Spinal cord (tissue), 10 donors: ENCODE data around the gene STX12. TPM values are rescaled to one million over a fixed set of nuclear protein-coding genes. Genes with fewer than 3 reads are reported as not detected.
"Not testable (repeated sequence)": the region's sequence is repeated elsewhere in the genome, so short reads cannot be mapped to it uniquely, and the experiment has no call there.

Experiments
- DNase-seq, 6 donors: peaks; one replicate each; pipeline versions ENCODE4 v3.0.0 to v3.0.0-alpha.2; 2013 to 2015; ENCODE audit warnings: low spot score in 6 of 6, low read depth in 4 of 6
- H3K27ac ChIP-seq: one replicate; pipeline ENCODE4 v1.5.1; 2013; ENCODE audit warnings: low read depth, low read length, control low read depth
- H3K27me3 ChIP-seq: one replicate; pipeline ENCODE4 v1.6.1; 2013; ENCODE audit warnings: low read length; ENCODE audit not compliant: control insufficient read depth, insufficient read depth
- H3K36me3 ChIP-seq: one replicate; pipeline ENCODE4 v1.6.1; 2013; ENCODE audit warnings: low read length; ENCODE audit not compliant: control insufficient read depth, insufficient read depth
- H3K4me1 ChIP-seq: one replicate; pipeline ENCODE4 v1.6.1; 2013; ENCODE audit warnings: low read length; ENCODE audit not compliant: control insufficient read depth, insufficient read depth
- H3K4me3 ChIP-seq: one replicate; pipeline ENCODE4 v1.5.1; 2013; ENCODE audit warnings: low read depth, low read length, control low read depth
- H3K9me3 ChIP-seq: one replicate; pipeline ENCODE4 v1.6.1; 2013; ENCODE audit warnings: low read length; ENCODE audit not compliant: control insufficient read depth, insufficient read depth
- WGBS: methylation state at CpG from one replicate; pipeline ENCODE4 v1.1.5; 2013; ENCODE audit warnings: missing lambda C conversion rate; ENCODE audit not compliant: insufficient coverage; 5-methylcytosine and 5-hydroxymethylcytosine counted together
- polyA plus RNA-seq, 2 donors: library from polyadenylated mRNA; unstranded; fragments of 120-200 nt; gene quantifications; one replicate each; pipeline ENCODE4 v1.2.1, GENCODE V29; 2013; ENCODE audit not compliant: insufficient read length in 2 of 2
- total RNA-seq, 2 donors: library from RNA; depleted of rRNA in 1 of 2; stranded (reverse); fragments of 120-200 nt in 1 of 2; fragments of >200 nt in 1 of 2; gene quantifications; one replicate each; pipeline versions ENCODE4 v1.2.3 to v1.2.4, GENCODE V29; 2013 to 2014
- donor health status: healthy.

The STX12 gene
- total and polyA plus RNA-seq, 4 donors, result 74.3 to 139 (median 107) TPM

DNA sequence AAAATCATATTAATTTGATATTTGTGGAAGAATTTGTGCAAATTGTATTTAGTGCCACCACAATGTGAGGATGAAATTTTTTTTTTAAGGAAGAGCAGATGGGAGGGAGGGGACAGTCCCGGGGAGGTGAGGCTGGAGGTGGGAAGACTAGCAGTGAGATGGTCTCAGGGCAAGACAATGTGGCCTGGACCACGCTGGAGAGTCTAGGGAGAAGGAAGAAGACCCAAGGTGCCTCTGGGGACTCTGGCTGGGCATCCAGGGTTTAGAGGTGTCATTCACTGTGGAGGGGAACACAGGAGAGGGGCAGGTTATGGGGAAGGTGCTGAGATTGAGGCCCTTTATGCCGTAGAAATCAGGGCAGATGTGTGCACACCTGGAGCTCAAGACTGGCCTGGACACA, 89.0 kb downstream of the STX12 start:
- no peaks in the 10 kb centered on the region for H3K27me3 ChIP-seq
- DNase-seq, result no peak
- H3K36me3 ChIP-seq, result no peaks in the 10 kb centered on the region
- H3K4me3 ChIP-seq, result no peak overlapping the region
- no peaks in the 10 kb centered on the region for H3K9me3 ChIP-seq
- no peak overlapping the region for H3K27ac ChIP-seq
- 85% methylated on average over 3 of the region's 3 CpGs for WGBS
- H3K4me1 ChIP-seq, result peaks cover 25% of the 10 kb centered on the region

- no peak overlapping the region for H3K27ac ChIP-seq
Measured at GRCh38 chr1:27862671-27863537, 89.9 kb downstream of the STX12 start.

DNA sequence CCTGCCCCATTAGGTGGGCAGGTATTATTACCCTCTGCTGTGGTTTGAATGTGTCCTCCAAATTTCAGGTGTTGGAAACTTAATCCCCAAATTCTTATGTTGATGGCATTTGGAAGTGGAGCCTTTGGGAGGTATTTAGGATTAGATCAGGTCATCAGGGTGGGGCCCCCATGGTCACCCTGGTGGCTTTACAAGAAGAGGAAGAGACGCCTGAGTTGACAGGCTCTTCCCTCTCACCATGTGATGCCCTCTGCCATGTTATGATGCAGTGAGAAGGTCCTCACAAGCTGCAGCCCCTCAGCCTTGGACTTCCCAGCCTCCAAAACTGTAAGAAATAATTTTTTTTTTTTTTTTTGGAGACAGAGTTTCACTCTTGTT, 90.5 kb downstream of the STX12 start:
- Histone ChIP-seq H3K27ac (no peak overlapping the region), H3K9me3 (no peaks in the 10 kb centered on the region), H3K4me1 (peaks cover 16% of the 10 kb centered on the region), H3K27me3 (no peaks in the 10 kb centered on the region), H3K4me3 (no peak overlapping the region), H3K36me3 (no peaks in the 10 kb centered on the region)
- no peak for DNase-seq
- no CpG with 5 or more reads among the region's 1 CpG for WGBS

More at GRCh38 chr1:27862671-27863537, 89.9 kb downstream of the STX12 start:
- Histone ChIP-seq H3K27me3 (no peaks in the 10 kb centered on the region), H3K9me3 (no peaks in the 10 kb centered on the region), H3K4me1 (peaks cover 23% of the 10 kb centered on the region), H3K36me3 (no peaks in the 10 kb centered on the region), H3K4me3 (no peak overlapping the region)
- WGBS, result 84% methylated on average over 9 of the region's 9 CpGs
- peak in 3 of 6 donors; percentile 9 to 49 (median 15) for DNase-seq

GRCh38 chr1:27864264-27864895, 91.4 kb downstream of the STX12 start:
- Histone ChIP-seq H3K4me1 (peaks cover 11% of the 10 kb centered on the region), H3K4me3 (no peak overlapping the region), H3K27ac (no peak overlapping the region), H3K36me3 (no peaks in the 10 kb centered on the region), H3K9me3 (no peaks in the 10 kb centered on the region), H3K27me3 (no peaks in the 10 kb centered on the region)
- 82% methylated on average over 6 of the region's 8 CpGs for WGBS
- DNase-seq, result no peak

DNA sequence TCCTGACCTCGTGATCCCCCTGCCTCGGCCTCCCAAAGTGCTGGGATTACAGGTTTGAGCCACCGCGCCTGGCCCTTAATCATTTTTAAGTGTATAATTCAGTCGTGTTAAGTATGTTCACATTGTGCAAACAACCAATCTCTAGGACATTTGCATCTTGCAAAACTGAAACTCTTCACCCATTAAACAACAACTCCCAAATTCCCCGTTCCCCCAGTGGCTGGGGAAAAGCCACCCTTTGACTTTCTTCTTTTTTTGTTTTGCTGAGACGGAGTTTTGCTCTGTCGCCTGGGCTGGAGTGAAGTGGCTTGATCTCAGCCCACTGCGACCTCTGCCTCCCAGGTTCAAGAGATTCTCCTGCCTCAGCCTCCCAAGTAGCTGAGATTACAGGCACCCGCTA, 92.8 kb downstream of the STX12 start:
- H3K9me3 ChIP-seq, result no peaks in the 10 kb centered on the region
- WGBS, result 97% methylated on average over 4 of the region's 10 CpGs
- no peak overlapping the region for H3K27ac ChIP-seq
- DNase-seq, result no peak
- no peak overlapping the region for H3K4me3 ChIP-seq
- peaks cover 11% of the 10 kb centered on the region for H3K4me1 ChIP-seq
- no peaks in the 10 kb centered on the region for H3K27me3 ChIP-seq
- no peaks in the 10 kb centered on the region for H3K36me3 ChIP-seq

DNA sequence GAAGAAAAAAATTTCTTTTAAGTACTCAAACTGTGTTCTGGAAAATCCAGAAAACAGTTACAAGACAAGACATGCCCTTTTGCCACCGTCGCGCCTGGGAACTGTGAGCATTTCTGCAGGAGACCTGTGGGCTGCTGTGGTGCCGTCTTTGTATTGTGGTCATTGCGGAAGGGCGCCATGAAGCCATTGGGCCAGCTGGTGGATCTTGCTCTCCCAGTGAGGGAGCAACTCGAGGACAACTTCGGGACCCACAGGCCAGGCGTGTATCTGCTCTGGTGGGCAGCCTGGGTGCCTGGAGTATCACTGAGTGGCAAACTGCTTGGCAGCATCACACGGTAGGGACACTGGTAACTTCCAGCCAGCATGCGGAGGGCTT, 95.5 kb downstream of the STX12 start:
- H3K4me3 ChIP-seq, result no peak overlapping the region
- DNase-seq, result no peak
- WGBS, result 92% methylated on average over 11 of the region's 11 CpGs
- H3K4me1 ChIP-seq, result peaks cover 11% of the 10 kb centered on the region
- H3K9me3 ChIP-seq, result no peaks in the 10 kb centered on the region
- H3K36me3 ChIP-seq, result no peaks in the 10 kb centered on the region
- H3K27me3 ChIP-seq, result no peaks in the 10 kb centered on the region
- no peak overlapping the region for H3K27ac ChIP-seq

GRCh38 chr1:27868932-27869718, 96.1 kb downstream of the STX12 start:
- DNase-seq, result no peak
- H3K9me3 ChIP-seq, result no peaks in the 10 kb centered on the region
- H3K27ac ChIP-seq, result no peak overlapping the region

DNA sequence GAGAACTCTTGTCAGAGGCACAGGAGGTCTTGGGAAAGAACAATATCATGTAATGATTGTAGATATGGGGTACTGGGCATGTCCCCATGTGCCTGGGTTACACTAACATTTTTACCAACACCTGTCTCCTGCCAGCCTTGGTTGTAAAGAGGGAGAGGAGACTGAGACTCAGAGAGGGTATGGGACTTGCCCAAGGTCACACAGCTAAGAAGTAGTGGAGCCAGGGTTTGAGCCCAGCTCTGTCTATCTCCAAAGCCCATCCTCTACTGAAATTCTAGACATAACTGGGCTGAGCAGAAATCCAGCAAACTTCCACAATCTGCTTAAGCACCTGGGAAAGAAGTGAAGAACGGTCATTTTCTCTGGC, 96.7 kb downstream of the STX12 start:
- H3K27me3 ChIP-seq, result no peaks in the 10 kb centered on the region
- H3K4me1 ChIP-seq, result peaks cover 9% of the 10 kb centered on the region
- no peaks in the 10 kb centered on the region for H3K36me3 ChIP-seq
- no CpG with 5 or more reads among the region's 1 CpG for WGBS
- H3K9me3 ChIP-seq, result no peaks in the 10 kb centered on the region
- no peak overlapping the region for H3K4me3 ChIP-seq
- H3K27ac ChIP-seq, result no peak overlapping the region
- DNase-seq, result no peak

More at GRCh38 chr1:27868932-27869718, 96.1 kb downstream of the STX12 start:
- peaks cover 9% of the 10 kb centered on the region for H3K4me1 ChIP-seq
- no peaks in the 10 kb centered on the region for H3K27me3 ChIP-seq
- WGBS, result 76% methylated on average over 12 of the region's 16 CpGs
- no peaks in the 10 kb centered on the region for H3K36me3 ChIP-seq
- no peak overlapping the region for H3K4me3 ChIP-seq

GRCh38 chr1:27871076-27871475, 98.1 kb downstream of the STX12 start:
- H3K27ac ChIP-seq, result not testable (repeated sequence)

More at GRCh38 chr1:27871076-27871475, 98.1 kb downstream of the STX12 start:
- 96% methylated on average over 3 of the region's 7 CpGs for WGBS
- not testable (repeated sequence) for H3K9me3 ChIP-seq, DNase-seq, H3K36me3 ChIP-seq, H3K4me3 ChIP-seq, H3K27me3 ChIP-seq, H3K4me1 ChIP-seq
